GM23338 (cell line): ENCODE results near the gene MEGF10.

ENCODE experiments used
- EZH2 ChIP-seq: fragments of 200-600 bp; sonication (generic); IDR thresholded peaks from one replicate; pipeline ENCODE4 v1.8.0; 2017; ENCODE audit warnings: antibody characterized with exemption, mild to moderate bottlenecking, low read depth; ENCODE audit not compliant: unreplicated experiment
- POLR2AphosphoS5 ChIP-seq: IDR thresholded peaks from 2 replicates; pipeline ENCODE4 v1.6.1; 2016; ENCODE audit warnings: antibody characterized with exemption, low read depth
- ZNF462 ChIP-seq: fragments of 250-450 bp; sonication (Bioruptor Pico); IDR thresholded peaks from 2 replicates; pipeline ENCODE4 v1.5.0; 2020; ENCODE audit warnings: mild to moderate bottlenecking, moderate library complexity
- TF ChIP-seq, protein P1 (sequence below), 2 experiments: fragments of 200-600 bp in 1 of 2; sonication (generic) in 1 of 2; conservative IDR thresholded peaks; 2 replicates each; pipeline versions ENCODE4 v1.5.1 to v1.6.1; 2016 to 2017; ENCODE audit warnings: antibody characterized with exemption in 2 of 2, low read depth in 2 of 2, mild to moderate bottlenecking in 2 of 2, moderate library complexity in 1 of 2

GRCh38 chr5:127295454-127295853, 4.9 kb downstream of the MEGF10 start:
- TF ChIP-seq, protein P1, sequence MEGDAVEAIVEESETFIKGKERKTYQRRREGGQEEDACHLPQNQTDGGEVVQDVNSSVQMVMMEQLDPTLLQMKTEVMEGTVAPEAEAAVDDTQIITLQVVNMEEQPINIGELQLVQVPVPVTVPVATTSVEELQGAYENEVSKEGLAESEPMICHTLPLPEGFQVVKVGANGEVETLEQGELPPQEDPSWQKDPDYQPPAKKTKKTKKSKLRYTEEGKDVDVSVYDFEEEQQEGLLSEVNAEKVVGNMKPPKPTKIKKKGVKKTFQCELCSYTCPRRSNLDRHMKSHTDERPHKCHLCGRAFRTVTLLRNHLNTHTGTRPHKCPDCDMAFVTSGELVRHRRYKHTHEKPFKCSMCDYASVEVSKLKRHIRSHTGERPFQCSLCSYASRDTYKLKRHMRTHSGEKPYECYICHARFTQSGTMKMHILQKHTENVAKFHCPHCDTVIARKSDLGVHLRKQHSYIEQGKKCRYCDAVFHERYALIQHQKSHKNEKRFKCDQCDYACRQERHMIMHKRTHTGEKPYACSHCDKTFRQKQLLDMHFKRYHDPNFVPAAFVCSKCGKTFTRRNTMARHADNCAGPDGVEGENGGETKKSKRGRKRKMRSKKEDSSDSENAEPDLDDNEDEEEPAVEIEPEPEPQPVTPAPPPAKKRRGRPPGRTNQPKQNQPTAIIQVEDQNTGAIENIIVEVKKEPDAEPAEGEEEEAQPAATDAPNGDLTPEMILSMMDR (conservative IDR thresholded peaks at IDR 0.05; ENCODE audit: low read depth in 2 of 2) = no peak
- TF ChIP-seq POLR2AphosphoS5 (no peak), EZH2 (no peak), ZNF462 (CRISPR knock-in tag) (no peak)
